GM12878 (cell line): ENCODE measurements around the gene ELMO2. TPM values are rescaled to one million over a fixed set of nuclear protein-coding genes. Genes with fewer than 3 reads are reported as not detected.

Experiments used
- ATAC-seq: fragments of 200-7000 bp; cut with Tn5 transposase; 3 replicates; pipeline ENCODE4 v1.9.1; 2020; ENCODE audit warnings: mild to moderate bottlenecking, moderate library complexity
- BruUV-seq: library from RNA; stranded (reverse); fragments of 400-500 nt; replicated peaks from 2 replicates; lab custom pipeline; 2021; lab: Mats Ljungman, UMichigan
- CTCF ChIA-PET: fragments of 300-600 bp; sonication (Branson Sonifier 250); formaldehyde crosslinking; extraction: SDS; loops from one replicate; lab custom pipeline; 2021; ENCODE audit warnings: inconsistent platforms; lab: Yijun Ruan, JAX
- POLR2A ChIA-PET: fragments of 350-600 bp; formaldehyde crosslinking; extraction: SDS; loops from one replicate; lab custom pipeline; 2021; ENCODE audit warnings: inconsistent platforms; lab: Charles Lee
- RAD21 ChIA-PET: fragments of 300-600 bp; sonication (Branson Sonifier 250); formaldehyde crosslinking; loops from one replicate; lab custom pipeline; 2023; ENCODE audit warnings: antibody characterized with exemption; ENCODE audit not compliant: unreplicated experiment; lab: Charles Lee
- SMC1A ChIA-PET: fragments of 300-600 bp; sonication (Branson Sonifier 250); formaldehyde crosslinking; loops from one replicate; lab custom pipeline; 2023; ENCODE audit not compliant: unreplicated experiment, uncharacterized antibody; lab: Charles Lee
- DNase-seq: peaks from one replicate; pipeline ENCODE4 v3.0.0-alpha.2; 2011; ENCODE audit warnings: low read depth, low spot score
- FAIRE-seq: peaks from 3 replicates; lab custom pipeline; 2011; peaks lifted over from hg19 to GRCh38; lab: Jason Lieb, UNC
- H2AFZ ChIP-seq: 2 replicates; pipeline ENCODE4 v1.6.0; 2011; ENCODE audit warnings: low read depth, low read length, control low read depth; ENCODE audit not compliant: control insufficient read depth
- H3K27ac ChIP-seq: 2 replicates; pipeline ENCODE4 v1.5.1; 2011; ENCODE audit warnings: control low read depth; ENCODE audit not compliant: control insufficient read depth, insufficient read depth
- H3K27me3 ChIP-seq, 2 experiments: replicated peaks in 1 of 2; 2 replicates each; pipeline versions ENCODE4 v1.6.0 to v1.6.1; 2011; ENCODE audit warnings: low read length in 1 of 2; ENCODE audit not compliant: control insufficient read depth in 2 of 2, insufficient read depth in 2 of 2
- H3K36me3 ChIP-seq, 2 experiments: 2 replicates each; pipeline ENCODE4 v1.5.1; 2011; ENCODE audit warnings: low read length in 1 of 2; ENCODE audit not compliant: control insufficient read depth in 2 of 2, insufficient read depth in 2 of 2
- H3K4me1 ChIP-seq: 2 replicates; pipeline ENCODE4 v1.6.1; 2011; ENCODE audit warnings: mild to moderate bottlenecking, low read length, moderate library complexity, mixed read lengths; ENCODE audit not compliant: control insufficient read depth, insufficient read depth
- H3K4me2 ChIP-seq: 2 replicates; pipeline ENCODE4 v1.6.0; 2011; ENCODE audit warnings: control low read depth; ENCODE audit not compliant: control insufficient read depth, insufficient read depth
- H3K4me3 ChIP-seq: fragments of 200-600 bp; sonication (generic); 2 replicates; pipeline ENCODE4 v1.5.1; 2016
- H3K79me2 ChIP-seq: 2 replicates; pipeline ENCODE4 v1.6.0; 2011; ENCODE audit warnings: low read length; ENCODE audit not compliant: control insufficient read depth, insufficient read depth
- H3K9ac ChIP-seq: 2 replicates; pipeline ENCODE4 v1.8.0; 2011; ENCODE audit warnings: low read length, control low read depth, mixed read lengths; ENCODE audit not compliant: control insufficient read depth, insufficient read depth
- H3K9me3 ChIP-seq: replicated peaks from 3 replicates; pipeline ENCODE4 v1.5.1; 2011; ENCODE audit warnings: mild to moderate bottlenecking, low read length; ENCODE audit not compliant: control insufficient read depth, insufficient read depth
- H4K20me1 ChIP-seq: 2 replicates; pipeline ENCODE4 v1.6.0; 2011; ENCODE audit not compliant: control insufficient read depth, insufficient read depth
- BCL11A ChIP-seq: IDR thresholded peaks from 2 replicates; pipeline ENCODE4 v1.6.1; 2011; ENCODE audit warnings: low read depth, low read length
- CHD1 ChIP-seq: IDR thresholded peaks from 2 replicates; pipeline ENCODE4 v1.6.1; 2012; ENCODE audit warnings: low read depth, low read length, improper control_type of control experiment
- CREM ChIP-seq: IDR thresholded peaks from 2 replicates; pipeline ENCODE4 v1.6.1; 2014; ENCODE audit warnings: antibody characterized with exemption, low read depth
- FOS ChIP-seq: IDR thresholded peaks from 3 replicates; pipeline ENCODE4 v1.6.1; 2011; ENCODE audit warnings: borderline replicate concordance; ENCODE audit not compliant: insufficient read length; ENCODE audit errors: extremely low read depth
- LARP7 ChIP-seq: fragments of 450-650 bp; IDR thresholded peaks from 2 replicates; pipeline ENCODE4 v1.6.1; 2017; ENCODE audit warnings: mild to moderate bottlenecking
- NR2F1 ChIP-seq: fragments of 450-650 bp; conservative IDR thresholded peaks from 2 replicates; pipeline ENCODE4 v1.6.1; 2017; ENCODE audit warnings: mild to moderate bottlenecking
- RFX5 ChIP-seq: IDR thresholded peaks from 2 replicates; pipeline ENCODE4 v1.6.1; 2011; ENCODE audit warnings: low read depth, low read length, improper control_type of control experiment
- WGBS: methylation state at CpG from one replicate; pipeline ENCODE4 v1.1.6; 2016; ENCODE audit warnings: low lambda C conversion rate; ENCODE audit not compliant: insufficient replicate concordance, insufficient coverage; ENCODE audit errors: missing lambda C conversion rate; 5-methylcytosine and 5-hydroxymethylcytosine counted together
- in situ Hi-C: fragments of 300-500 bp; cut with MboI; formaldehyde crosslinking; loops from 9 replicates; pipeline ENCODE4 v1.14.3; 2018; ENCODE audit warnings: mixed read lengths
- intact Hi-C: fragments of 100-400 bp; cut with micrococcal nuclease; formaldehyde crosslinking; loops from one replicate; pipeline ENCODE4 v1.14.2; 2022; ENCODE audit not compliant: unreplicated experiment
- polyA plus RNA-seq, 11 experiments: library from polyadenylated mRNA; depleted of rRNA in 4 of 11; unstranded in 6 of 11; stranded (reverse) in 5 of 11; fragments of >200 nt; fragmentation: Nextera tagmentation in 4 of 11; fragmentation: Illumina TruSeq in 1 of 11; extraction: Ambion mirVana in 4 of 11; extraction: Trizol in 1 of 11; gene quantifications; 1 replicate in 1 of 11; 2 replicates in 10 of 11; pipeline versions ENCODE4 v1.2.1 to v1.2.3, GENCODE V29; 2011 to 2016; ENCODE audit warnings: inconsistent platforms in 2 of 11, missing spikeins in 2 of 11, low read depth in 1 of 11
- total RNA-seq, 4 experiments: library from RNA; depleted of rRNA in 3 of 4; stranded (reverse); fragments of >200 nt in 3 of 4; fragmentation: Illumina TruSeq in 1 of 4; extraction: Trizol in 1 of 4; gene quantifications; 2 replicates each; pipeline versions ENCODE4 v1.2.1 to v1.2.3, GENCODE V29; 2013 to 2021
- TF ChIP-seq, protein P1 (sequence below): IDR thresholded peaks from 2 replicates; pipeline ENCODE4 v1.6.1; 2011; ENCODE audit warnings: low read depth, mild to moderate bottlenecking, low read length, moderate library complexity, borderline replicate concordance; ENCODE audit errors: extremely low read depth
- TF ChIP-seq, protein P2 (sequence below): fragments of 450-650 bp; IDR thresholded peaks from 2 replicates; pipeline ENCODE4 v1.6.1; 2016; ENCODE audit warnings: mild to moderate bottlenecking
- TF ChIP-seq, protein P3 (sequence below): fragments of 450-650 bp; IDR thresholded peaks from 2 replicates; pipeline ENCODE4 v1.6.1; 2017; ENCODE audit warnings: mild to moderate bottlenecking, moderate library complexity
- TF ChIP-seq, protein P4 (sequence below): fragments of 450-650 bp; IDR thresholded peaks from 2 replicates; pipeline ENCODE4 v1.6.1; 2017; ENCODE audit warnings: borderline replicate concordance
- TF ChIP-seq, protein P5 (sequence below): fragments of 450-650 bp; IDR thresholded peaks from 2 replicates; pipeline ENCODE4 v1.6.1; 2018; ENCODE audit warnings: borderline replicate concordance, mild to moderate bottlenecking; ENCODE audit not compliant: partially characterized antibody

Gene ELMO2
- total and polyA plus RNA-seq, 10 of the 15 experiments (the other 5 are each of a cell fraction or from before 2014, with no cell fraction given), result 14.2 to 40.2 (median 37.6) TPM

DNA sequence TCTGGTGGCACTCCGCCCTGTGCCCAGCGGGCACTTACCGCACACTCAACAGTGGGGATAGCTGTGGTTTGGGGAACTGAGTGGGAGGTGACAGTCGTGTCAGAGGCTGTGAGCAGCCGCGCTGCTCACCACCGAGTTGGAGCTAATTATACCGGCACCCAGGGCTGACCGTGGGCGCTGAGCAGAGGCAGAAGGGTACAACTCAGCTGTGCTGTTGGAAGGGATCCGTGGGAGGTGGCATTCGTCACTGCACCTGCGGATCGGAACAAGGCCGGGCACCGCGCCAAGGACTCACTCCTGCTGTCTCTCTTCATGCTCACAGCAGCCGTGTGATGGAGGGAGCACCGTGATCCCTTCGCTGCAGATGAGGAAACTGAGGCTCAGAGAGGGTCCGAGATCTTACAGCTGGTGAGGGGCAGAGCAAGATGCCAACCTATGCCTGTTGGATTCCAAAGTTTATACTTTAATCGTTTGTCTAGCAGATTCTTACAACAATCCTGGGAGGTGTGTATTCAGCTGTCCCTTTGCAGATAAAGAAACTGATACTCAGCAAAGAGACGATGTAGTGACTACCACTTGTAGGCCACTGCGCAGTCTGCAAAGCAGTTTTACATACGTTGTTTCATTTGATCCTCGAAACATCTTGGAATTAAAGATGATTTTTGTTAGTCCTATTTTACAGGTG, 713 bp upstream of the ELMO2 start:
- intact Hi-C loops (loop anchor here (1.0 kb wide), 1 partner anchor 43 kb away; no protein-coding TSS in a partner anchor), in situ Hi-C loops (no loop called here)
- H3K79me2 ChIP-seq, result peaks cover 35% of the 10 kb centered on the region
- peak overlapping the region; percentile 100 for H3K4me2 ChIP-seq
- peak overlapping the region; percentile 68; the same call in 1 of the 2 replicates for H3K27ac ChIP-seq
- DNase-seq (peak; percentile 42), FAIRE-seq (no peak), ATAC-seq (peak; percentile 58)
- peak overlapping the region; percentile 56 for H3K9ac ChIP-seq
- no peaks in the 10 kb centered on the region for H3K9me3 ChIP-seq
- POLR2A ChIA-PET, result interaction anchor here (0.6 to 3.1 kb wide), 6 partner anchors 9 to 288 kb away, joined by 3 to 24 read pairs (median 8); no protein-coding TSS in a partner anchor
- H3K4me3 ChIP-seq, result peak overlapping the region; percentile 64
- peaks cover 36% of the 10 kb centered on the region for H3K4me1 ChIP-seq
- RAD21 ChIA-PET, result interaction anchor here (0.5 to 3.3 kb wide), 8 partner anchors 39 to 287 kb away, joined by 3 to 26 read pairs (median 6); no protein-coding TSS in a partner anchor
- 13% methylated on average over 26 of the region's 26 CpGs for WGBS
- peak overlapping the region; percentile 94 for H2AFZ ChIP-seq
- no peaks in the 10 kb centered on the region for H3K27me3 ChIP-seq
- SMC1A ChIA-PET, result interaction anchor here (0.6 to 2.9 kb wide), 7 partner anchors 13 to 299 kb away, joined by 3 to 20 read pairs (median 5); no protein-coding TSS in a partner anchor
- H3K36me3 ChIP-seq, result no peaks in the 10 kb centered on the region
- CTCF ChIA-PET, result interaction anchor here (0.9 to 1.8 kb wide), 10 partner anchors 8 to 473 kb away, joined by 3 to 8 read pairs (median 3); partner anchors contain the start of gene CD40
- H4K20me1 ChIP-seq, result no peaks in the 10 kb centered on the region; the same call in 1 of the 2 replicates
- no TSS peak for BruUV-seq
- TF ChIP-seq CHD1 (no peak), FOS (no peak), RFX5 (no peak), CREM (peak; percentile 24; the same call in 1 of the 2 replicates), LARP7 (peak; percentile 68), BCL11A (0 out of 2 replicates have a peak, but pooled peaks have one; percentile 35), NR2F1 (peak; percentile 50; the same call in 1 of the 2 replicates)
- TF ChIP-seq, protein P1, sequence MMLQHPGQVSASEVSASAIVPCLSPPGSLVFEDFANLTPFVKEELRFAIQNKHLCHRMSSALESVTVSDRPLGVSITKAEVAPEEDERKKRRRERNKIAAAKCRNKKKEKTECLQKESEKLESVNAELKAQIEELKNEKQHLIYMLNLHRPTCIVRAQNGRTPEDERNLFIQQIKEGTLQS, result no peak
- TF ChIP-seq, protein P2, sequence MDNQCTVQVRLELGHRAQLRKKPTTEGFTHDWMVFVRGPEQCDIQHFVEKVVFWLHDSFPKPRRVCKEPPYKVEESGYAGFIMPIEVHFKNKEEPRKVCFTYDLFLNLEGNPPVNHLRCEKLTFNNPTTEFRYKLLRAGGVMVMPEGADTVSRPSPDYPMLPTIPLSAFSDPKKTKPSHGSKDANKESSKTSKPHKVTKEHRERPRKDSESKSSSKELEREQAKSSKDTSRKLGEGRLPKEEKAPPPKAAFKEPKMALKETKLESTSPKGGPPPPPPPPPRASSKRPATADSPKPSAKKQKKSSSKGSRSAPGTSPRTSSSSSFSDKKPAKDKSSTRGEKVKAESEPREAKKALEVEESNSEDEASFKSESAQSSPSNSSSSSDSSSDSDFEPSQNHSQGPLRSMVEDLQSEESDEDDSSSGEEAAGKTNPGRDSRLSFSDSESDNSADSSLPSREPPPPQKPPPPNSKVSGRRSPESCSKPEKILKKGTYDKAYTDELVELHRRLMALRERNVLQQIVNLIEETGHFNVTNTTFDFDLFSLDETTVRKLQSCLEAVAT, result 0 out of 2 replicates have a peak, but pooled peaks have one; percentile 18
- TF ChIP-seq, protein P3, sequence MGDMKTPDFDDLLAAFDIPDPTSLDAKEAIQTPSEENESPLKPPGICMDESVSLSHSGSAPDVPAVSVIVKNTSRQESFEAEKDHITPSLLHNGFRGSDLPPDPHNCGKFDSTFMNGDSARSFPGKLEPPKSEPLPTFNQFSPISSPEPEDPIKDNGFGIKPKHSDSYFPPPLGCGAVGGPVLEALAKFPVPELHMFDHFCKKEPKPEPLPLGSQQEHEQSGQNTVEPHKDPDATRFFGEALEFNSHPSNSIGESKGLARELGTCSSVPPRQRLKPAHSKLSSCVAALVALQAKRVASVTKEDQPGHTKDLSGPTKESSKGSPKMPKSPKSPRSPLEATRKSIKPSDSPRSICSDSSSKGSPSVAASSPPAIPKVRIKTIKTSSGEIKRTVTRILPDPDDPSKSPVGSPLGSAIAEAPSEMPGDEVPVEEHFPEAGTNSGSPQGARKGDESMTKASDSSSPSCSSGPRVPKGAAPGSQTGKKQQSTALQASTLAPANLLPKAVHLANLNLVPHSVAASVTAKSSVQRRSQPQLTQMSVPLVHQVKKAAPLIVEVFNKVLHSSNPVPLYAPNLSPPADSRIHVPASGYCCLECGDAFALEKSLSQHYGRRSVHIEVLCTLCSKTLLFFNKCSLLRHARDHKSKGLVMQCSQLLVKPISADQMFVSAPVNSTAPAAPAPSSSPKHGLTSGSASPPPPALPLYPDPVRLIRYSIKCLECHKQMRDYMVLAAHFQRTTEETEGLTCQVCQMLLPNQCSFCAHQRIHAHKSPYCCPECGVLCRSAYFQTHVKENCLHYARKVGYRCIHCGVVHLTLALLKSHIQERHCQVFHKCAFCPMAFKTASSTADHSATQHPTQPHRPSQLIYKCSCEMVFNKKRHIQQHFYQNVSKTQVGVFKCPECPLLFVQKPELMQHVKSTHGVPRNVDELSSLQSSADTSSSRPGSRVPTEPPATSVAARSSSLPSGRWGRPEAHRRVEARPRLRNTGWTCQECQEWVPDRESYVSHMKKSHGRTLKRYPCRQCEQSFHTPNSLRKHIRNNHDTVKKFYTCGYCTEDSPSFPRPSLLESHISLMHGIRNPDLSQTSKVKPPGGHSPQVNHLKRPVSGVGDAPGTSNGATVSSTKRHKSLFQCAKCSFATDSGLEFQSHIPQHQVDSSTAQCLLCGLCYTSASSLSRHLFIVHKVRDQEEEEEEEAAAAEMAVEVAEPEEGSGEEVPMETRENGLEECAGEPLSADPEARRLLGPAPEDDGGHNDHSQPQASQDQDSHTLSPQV, result no peak
- TF ChIP-seq, protein P4, sequence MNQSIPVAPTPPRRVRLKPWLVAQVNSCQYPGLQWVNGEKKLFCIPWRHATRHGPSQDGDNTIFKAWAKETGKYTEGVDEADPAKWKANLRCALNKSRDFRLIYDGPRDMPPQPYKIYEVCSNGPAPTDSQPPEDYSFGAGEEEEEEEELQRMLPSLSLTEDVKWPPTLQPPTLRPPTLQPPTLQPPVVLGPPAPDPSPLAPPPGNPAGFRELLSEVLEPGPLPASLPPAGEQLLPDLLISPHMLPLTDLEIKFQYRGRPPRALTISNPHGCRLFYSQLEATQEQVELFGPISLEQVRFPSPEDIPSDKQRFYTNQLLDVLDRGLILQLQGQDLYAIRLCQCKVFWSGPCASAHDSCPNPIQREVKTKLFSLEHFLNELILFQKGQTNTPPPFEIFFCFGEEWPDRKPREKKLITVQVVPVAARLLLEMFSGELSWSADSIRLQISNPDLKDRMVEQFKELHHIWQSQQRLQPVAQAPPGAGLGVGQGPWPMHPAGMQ, result peak; percentile 42; the same call in 1 of the 2 replicates
- TF ChIP-seq, protein P5, sequence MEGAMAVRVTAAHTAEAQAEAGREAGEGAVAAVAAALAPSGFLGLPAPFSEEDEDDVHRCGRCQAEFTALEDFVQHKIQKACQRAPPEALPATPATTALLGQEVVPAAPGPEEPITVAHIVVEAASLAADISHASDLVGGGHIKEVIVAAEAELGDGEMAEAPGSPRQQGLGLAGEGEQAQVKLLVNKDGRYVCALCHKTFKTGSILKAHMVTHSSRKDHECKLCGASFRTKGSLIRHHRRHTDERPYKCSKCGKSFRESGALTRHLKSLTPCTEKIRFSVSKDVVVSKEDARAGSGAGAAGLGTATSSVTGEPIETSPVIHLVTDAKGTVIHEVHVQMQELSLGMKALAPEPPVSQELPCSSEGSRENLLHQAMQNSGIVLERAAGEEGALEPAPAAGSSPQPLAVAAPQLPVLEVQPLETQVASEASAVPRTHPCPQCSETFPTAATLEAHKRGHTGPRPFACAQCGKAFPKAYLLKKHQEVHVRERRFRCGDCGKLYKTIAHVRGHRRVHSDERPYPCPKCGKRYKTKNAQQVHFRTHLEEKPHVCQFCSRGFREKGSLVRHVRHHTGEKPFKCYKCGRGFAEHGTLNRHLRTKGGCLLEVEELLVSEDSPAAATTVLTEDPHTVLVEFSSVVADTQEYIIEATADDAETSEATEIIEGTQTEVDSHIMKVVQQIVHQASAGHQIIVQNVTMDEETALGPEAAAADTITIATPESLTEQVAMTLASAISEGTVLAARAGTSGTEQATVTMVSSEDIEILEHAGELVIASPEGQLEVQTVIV, result no peak
